Subcutaneous adipose tissue (tissue), 4 donors: ENCODE results near the gene WNT9B. TPM values are rescaled to one million over a fixed set of nuclear protein-coding genes. Genes with fewer than 3 reads are reported as not detected.

Source experiments
- total RNA-seq, 4 donors: library from RNA; depleted of rRNA; stranded (reverse); fragments of >200 nt; gene quantifications; one replicate each; pipeline ENCODE4 v1.1.0, GENCODE V29; 2016
- TF ChIP-seq, protein P1 (sequence below): fragments of 450-650 bp; IDR thresholded peaks from one replicate; pipeline ENCODE4 v1.5.1; 2016; ENCODE audit warnings: low read depth, mild to moderate bottlenecking, control low read depth, antibody characterized with exemption, moderate library complexity

WNT9B gene
- total RNA-seq, 4 donors from 2014 or later, result 0.38 to 0.51 TPM; not detected in 2

DNA sequence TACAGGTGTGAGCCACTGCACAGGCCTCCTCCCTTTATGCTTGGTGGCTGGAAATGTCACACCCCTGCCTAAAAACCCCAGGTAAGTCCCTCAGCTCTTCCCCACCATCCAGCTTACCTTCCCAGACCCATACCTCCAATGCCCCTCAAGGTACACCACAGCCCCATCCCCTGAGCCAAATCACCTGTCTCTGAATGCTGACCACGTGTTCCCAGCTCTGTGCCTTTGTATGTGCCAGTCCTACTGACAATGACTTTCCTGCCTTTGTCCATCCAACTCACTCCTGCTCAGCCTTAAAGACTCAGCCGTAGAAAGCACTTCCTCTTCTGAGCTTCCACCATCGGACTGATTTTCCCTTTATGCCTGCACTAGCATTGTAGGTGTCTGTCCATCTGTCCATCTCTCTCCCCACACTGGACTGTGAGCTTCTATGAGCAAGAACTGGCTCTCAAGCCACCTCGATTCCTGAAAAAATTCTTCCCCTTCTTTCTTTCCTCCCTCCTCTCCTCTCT is 40.9 kb downstream of the WNT9B start:
- TF ChIP-seq, protein P1, sequence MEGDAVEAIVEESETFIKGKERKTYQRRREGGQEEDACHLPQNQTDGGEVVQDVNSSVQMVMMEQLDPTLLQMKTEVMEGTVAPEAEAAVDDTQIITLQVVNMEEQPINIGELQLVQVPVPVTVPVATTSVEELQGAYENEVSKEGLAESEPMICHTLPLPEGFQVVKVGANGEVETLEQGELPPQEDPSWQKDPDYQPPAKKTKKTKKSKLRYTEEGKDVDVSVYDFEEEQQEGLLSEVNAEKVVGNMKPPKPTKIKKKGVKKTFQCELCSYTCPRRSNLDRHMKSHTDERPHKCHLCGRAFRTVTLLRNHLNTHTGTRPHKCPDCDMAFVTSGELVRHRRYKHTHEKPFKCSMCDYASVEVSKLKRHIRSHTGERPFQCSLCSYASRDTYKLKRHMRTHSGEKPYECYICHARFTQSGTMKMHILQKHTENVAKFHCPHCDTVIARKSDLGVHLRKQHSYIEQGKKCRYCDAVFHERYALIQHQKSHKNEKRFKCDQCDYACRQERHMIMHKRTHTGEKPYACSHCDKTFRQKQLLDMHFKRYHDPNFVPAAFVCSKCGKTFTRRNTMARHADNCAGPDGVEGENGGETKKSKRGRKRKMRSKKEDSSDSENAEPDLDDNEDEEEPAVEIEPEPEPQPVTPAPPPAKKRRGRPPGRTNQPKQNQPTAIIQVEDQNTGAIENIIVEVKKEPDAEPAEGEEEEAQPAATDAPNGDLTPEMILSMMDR, result no peak

DNA sequence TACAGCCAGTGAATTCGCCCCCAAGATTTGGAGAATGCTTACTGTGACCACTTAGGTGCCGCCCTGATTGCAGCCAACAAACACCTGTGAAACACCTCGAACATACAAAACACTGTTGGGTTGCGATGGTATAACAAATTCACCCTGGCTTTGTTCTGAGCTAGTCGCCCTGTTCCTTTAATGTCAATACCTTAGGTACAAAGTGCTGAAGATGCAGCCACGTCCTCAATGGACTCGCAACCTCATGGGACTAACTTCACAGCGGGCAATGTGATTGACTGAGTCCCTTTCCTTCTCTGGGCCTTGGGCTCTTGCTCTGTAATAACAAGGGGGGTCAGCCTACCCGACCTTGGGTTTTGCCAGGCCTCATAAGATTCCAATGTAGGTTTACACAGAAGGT is 42.6 kb downstream of the WNT9B start:
- TF ChIP-seq, protein P1, result no peak

DNA sequence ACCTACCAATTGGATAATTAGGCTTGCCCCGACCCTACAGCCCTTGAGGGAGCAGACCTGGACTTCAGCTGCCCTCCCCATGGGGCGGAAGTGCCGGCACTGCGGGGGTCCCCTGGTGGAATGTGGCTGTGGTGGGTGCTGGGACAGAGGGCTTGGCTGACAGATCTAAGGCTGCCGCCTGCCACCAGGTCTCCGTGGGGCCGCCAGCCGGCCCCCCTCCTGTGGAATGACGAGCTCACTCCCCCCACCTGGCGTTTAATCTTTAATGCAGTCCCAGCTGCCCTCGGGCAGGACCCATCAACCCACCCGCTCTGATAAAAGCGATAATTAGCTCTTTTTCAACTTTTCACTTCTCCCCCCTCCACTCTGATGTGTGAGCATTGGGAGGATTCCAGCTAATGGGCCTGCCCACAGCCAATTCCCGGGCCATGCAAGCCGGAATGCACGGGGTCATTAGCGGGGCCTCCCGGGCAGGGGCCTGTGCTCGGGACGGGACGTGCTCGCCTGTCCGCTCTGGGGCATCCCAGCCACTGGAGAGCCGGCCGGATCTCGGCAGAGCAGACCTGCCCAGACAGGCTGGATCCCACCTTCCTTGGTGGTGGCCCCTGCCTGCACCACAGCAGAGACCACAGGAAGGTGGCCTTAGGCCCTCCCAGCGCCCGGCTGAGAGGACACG is 43.2 kb downstream of the WNT9B start:
- TF ChIP-seq, protein P1, result no peak

DNA sequence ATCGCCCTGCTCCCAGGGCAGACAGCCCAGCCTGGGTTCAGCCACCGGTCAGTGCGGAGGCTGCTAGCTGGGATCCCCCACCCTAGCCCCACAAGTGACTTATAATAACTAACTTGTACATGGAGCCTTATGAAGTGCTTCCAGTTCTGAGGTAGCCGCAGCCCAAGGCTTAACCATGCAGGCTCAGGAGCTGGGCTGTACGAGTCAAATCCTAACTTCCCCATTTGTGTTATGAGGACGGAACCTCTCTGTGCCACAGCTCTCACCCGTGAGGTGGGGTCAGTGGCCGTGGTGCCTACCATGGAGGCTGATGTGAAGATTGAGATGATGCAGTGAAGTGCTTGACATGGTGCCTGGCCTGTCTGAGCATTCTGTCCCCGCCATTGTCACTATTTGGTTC is 43.8 kb downstream of the WNT9B start:
- TF ChIP-seq, protein P1, result no peak

DNA sequence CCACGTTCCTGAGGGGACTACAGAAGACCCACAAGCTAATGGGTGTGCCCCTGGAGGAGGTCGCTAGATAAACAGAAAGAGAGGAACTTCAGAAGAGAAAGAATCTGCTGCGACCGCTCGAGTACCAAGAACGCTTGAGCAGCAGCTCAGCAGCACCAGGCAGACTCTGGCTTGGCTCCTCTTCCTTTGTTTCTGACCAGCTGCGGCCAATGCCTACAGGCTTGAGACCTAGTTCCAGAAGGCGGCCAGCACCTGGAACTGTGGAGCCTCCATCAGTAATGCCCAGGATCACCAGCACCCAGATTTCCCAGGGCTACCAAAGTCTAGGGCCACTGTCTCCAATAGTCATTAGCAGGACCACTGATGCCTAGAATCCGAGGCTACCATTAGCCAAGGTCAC is 45.6 kb downstream of the WNT9B start:
- TF ChIP-seq, protein P1, result no peak

DNA sequence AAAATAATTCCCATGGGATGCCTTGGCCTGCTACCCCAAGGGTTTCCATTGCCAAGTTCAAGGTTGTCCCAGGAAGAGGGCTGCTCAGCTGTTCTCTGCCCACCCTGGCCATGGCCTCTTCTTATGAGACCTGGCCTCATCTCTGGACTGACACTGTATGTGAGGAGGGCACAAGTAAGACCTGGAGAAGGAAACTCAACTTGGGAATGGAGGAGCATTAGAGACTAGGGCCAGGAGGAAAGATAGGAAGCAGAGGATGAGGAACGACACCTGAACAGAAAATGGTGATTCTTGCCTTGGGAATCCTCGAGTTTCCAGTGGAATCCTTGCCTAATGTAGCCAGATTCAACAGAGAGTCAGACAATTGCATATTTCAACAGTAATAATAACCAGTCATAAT is 47.0 kb downstream of the WNT9B start:
- TF ChIP-seq, protein P1, result no peak

DNA sequence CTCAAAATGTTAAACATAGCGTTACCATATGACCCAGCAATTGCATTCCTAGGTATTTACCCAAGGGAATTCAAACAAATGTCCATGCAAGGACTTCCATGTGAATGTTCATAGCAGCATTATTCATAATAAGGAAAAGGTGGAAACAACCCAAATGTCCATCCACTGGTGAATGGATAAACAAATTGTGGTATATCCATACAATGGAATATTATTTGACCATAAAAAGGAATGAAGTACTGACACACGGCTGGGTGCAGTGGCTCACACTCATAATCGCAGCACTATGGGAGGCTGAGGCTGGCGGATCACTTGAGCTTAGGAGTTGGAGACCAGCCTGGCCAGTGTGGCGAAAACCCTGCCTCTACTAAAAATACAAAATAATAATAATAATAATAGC is 47.5 kb downstream of the WNT9B start:
- TF ChIP-seq, protein P1, result no peak
